Smooth muscle cell of the brain vasculature (primary cell): ENCODE results near the gene IFI30.
"Not testable (repeated sequence)": the region's sequence is repeated elsewhere in the genome, so short reads cannot be mapped to it uniquely, and the experiment has no call there.

Experiments used
- DNase-seq: peaks from one replicate; pipeline ENCODE4 v3.0.0-alpha.2; 2012; ENCODE audit warnings: low read depth, low spot score

IFI30 gene

DNA sequence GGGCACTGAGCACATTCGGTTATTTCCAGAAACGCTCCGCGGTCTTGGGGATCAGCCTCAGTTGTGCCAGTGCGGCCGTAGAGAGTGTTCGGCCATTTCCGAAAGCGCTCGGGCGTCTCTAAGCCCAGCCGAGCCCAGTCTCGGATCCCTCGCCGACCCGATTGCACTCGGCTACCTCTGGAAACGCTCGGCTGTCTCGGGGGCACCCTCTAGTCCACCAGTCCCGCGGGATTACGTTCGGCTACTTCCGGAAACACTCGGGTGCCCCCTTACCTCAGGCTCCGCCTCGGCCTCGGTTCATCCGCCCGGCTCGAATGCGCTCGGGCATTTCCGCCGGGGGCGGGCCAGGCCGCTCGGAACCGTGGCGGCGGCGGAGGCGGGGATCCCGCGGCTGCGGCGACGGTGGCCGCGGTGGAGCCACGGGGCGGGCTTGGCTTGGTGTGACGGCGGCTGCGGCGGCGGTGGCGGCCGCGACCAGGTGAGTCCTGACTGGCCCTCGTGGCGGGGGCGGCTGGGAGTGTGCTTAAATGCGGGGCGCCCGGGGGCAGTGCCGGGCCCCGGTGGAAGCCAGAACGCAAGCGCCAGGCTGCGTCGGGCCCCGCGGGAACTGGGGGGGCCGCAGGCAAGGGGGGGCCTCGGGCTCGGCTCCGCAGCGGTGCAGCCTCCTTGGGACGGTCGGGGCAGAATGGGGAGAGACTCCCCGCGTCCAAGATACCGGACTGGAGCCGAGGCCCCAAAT is 20.6 kb upstream of the IFI30 start, which contains the start of gene PIK3R2:
PIK3R2 (plus strand) TSS at position 347 of the 739 bp plus-strand sequence. CDS start 2,717 bp downstream, outside the sequence.
- peak; percentile 98 for DNase-seq

DNA sequence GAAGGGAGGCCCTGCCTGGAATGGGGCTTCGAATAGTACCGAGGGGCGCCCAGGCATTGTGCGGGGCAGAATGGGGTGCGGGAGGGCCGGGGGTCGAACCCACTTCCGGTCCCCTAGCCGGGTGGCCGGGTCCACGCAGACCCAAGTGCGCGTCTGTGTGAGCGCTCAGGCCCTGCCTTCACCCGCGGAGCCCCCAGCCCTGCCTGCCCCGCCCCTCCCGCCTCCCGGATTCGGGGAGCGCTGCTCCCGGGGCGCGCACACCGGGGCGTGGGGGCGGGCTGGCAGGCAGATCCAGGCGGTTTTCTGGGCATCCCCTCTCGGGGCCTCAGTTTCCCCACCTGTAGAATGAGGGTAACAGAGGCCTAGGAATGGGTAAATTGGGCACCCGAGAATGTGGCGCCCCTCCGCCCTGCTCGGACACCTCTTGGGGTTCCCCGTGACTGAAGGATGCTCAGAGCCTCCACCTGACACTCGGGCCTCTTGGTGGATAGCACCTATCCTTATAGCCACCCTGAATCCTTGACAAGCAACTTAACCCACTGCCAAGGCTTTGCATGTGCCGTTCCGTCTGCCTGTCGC is 20.0 kb upstream of the IFI30 start:
- no peak for DNase-seq

DNA sequence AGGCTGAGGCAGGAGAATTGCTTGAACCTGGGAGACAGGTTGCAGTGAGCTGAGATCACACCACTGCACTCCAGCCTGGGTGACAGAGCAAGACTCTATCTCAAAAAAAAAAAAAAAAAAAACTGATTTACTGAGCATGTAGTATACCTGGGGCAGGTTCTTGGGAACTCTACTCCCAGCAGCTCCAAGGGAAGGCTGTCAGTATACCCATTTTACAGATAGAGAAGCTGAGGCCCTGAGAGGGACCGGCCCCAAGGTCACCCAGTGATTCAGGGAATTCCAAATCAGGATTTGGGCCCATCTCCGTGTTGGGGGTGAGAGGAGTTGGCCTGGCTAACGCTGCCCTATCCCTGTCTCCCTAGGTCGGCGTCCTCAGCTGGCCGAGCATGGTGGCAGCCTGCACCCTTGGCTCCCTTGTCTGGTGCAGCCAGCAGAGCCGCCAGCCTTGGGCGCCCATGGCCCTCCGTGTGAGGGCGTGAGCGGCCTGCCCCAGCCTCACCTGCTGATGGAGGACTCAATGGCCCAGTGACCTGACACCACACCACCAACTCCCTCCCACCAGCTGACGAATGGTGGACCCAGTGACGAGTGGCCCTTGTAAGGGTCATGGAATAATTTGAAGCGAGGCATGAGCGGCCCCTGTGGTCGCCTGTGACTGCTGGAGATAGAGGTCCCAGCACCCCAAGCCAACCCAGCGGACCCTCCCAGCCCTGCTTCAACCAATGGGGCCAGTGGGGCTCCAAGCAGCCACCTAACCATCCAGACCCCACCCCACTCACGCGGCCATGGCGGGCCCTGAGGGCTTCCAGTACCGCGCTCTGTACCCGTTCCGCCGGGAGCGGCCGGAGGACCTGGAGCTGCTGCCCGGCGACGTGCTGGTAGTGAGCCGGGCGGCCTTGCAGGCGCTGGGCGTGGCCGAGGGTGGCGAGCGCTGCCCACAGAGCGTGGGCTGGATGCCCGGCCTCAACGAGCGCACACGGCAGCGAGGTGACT is 18.2 kb upstream of the IFI30 start:
- no peak for DNase-seq

DNA sequence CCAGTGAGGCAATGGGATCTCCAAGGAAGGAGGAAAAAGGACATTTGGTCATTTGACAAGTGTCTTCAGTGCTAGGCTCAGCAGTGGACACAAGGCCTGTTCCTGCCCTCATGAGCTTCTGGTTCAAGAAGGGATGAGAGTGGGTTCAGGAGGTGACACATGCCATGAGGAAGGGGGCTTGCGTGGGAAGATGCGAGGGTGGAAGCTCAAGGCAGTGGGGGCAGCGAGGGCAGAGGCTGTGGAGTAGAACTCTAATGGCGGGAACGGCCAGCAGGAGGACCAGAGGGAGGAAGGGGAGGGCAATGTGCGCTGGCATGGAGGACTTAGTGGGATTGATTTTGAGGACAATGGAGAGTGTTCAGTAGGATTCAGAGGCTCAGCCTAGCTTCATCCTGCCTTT is 17.3 kb upstream of the IFI30 start:
- DNase-seq: no peak

DNA sequence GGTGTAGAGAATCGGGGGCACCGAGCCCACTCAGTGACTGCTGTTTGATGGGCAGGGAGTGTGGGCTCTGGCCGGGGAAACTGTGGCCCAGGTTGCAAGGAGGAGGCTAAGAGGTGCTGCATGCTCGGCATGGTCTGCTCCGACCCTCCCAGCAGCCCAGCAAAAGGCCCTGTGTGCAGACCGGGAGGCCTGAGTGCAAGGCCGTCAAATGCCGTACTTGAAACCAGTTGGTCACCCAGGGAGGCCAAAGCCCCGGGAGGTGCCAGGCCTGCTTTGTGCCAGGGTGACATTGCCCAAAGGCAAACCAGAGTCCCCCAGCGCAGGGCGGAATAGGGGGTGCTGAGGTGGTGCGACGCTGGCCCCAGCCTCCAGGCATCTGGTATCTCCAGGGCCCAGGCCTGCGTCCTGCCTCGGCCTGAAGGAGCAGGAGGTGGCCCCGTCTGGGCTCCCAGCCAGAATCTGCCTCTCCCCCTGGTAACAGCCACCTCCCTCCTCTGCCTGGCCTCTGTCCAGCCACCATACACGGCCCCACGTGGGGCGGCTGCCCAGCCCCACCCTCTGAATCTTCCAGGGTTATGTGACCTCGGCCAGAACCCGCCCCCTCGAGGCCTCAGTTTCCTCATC is 16.7 kb upstream of the IFI30 start:
- DNase-seq: peak; percentile 70

DNA sequence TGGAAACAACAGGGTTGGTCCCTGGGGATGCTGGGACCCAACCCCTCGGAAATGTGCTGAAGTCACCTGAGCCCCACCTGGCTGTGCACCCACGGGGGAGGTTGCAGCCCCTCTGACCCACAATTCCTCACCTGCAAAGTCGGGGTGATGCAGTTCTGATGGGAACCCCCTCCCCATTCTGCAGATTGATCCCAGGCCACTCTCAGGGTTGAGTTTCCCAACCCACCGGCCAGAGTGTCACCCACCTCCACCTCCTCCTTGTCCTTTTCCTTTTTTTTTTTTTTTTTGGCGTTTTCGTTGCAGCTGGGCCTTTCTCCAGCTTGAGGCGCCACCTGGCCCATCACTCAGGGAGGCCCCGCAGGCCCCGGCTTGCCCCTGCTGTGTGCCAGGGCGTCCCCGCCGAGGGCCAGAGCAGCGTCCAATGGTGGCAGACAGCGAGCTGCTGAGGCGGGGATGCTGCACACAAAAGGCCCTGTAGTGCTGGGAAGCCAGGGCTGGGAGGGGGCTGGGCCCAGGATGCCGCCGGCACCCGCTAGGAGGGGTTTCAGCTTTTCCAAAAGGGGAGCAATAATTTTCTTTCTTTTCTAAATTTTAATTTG is 16.0 kb upstream of the IFI30 start:
- DNase-seq: no peak

DNA sequence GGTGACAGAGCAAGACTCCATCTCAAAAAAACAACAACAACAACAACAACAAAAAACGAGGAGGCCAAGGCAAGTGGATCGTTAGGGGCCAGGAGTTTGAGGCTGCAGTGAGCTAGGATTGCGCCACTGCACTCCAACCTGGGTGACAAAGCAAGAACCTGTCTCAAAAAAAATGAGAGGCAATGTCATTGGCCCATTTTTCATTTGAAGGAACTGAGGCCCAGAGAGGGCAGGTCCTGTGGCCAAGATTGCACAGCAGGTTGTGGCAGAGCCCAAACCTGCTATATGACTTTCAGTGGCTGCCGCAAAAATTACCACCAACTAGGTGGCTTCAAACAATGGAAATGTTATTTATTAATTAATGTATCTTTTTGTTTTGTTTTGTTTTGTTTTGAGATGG is 15.1 kb upstream of the IFI30 start:
- no peak for DNase-seq

DNA sequence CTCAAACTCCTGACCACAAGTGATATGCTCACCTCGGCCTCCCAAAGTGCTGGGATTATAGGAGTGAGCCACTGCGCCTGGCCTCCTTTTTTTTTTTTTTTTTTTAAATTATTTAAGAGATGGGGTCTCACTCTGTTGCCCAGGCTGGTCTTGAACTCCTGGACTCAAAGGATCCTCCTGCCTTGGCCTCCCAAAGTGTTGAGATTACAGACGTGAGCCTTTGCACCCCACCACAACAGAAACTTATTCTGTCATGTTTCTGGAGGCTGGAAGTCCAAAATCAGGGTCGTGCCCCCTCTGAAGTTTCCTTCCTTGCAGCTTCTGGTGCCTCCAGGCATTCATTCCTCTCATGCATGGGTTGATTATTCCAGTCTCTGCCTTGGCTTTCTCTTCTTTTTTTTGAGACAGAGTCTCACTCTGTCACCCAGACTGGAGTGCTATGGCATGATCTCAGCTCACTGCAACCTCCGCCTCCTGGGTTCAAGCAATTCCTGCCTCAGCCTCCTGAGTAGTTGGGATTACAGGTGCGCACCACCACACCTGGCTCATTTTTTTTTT is 14.5 kb upstream of the IFI30 start:
- DNase-seq: not testable (repeated sequence)

DNA sequence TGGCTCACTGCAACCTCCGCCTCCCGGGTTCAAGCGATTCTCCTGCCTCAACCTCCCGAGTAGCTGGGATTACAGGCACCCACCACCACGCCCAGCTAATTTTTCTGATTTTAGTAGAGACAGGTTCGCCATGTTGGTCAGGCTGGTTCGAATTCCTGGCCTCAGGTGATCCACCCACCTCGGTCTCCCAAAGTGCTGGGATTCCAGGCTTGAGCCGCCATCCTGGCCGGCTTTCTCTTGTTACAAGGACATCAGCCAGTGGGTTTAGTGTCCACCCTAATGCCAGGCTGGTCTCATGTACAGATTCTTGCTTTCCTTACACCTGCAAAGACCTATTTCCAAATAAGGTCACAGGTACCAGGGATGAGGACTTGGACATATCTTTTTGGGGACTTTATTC is 13.8 kb upstream of the IFI30 start:
- DNase-seq: no peak

DNA sequence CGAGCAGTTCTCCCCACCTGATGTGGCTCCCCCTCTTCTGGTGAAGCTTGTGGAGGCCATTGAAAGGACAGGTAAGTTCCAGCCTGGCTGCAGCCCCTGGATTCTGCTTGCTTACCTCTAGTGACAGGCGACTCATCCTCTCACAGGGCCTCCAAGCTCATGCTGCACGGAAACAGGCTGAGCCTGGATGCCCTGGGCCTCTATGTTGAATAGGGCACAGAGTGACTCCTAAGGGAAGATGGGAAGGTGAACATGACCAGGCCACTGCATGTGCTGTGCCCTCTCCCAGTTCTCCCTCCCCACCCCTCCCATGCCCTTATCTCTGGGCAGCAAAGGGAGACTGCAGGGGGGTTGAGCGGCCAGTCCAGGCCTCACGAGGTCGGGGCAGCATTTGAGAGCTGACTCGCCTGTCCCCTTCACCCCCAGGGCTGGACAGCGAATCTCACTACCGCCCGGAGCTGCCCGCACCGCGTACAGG is 13.1 kb upstream of the IFI30 start:
- no peak for DNase-seq

DNA sequence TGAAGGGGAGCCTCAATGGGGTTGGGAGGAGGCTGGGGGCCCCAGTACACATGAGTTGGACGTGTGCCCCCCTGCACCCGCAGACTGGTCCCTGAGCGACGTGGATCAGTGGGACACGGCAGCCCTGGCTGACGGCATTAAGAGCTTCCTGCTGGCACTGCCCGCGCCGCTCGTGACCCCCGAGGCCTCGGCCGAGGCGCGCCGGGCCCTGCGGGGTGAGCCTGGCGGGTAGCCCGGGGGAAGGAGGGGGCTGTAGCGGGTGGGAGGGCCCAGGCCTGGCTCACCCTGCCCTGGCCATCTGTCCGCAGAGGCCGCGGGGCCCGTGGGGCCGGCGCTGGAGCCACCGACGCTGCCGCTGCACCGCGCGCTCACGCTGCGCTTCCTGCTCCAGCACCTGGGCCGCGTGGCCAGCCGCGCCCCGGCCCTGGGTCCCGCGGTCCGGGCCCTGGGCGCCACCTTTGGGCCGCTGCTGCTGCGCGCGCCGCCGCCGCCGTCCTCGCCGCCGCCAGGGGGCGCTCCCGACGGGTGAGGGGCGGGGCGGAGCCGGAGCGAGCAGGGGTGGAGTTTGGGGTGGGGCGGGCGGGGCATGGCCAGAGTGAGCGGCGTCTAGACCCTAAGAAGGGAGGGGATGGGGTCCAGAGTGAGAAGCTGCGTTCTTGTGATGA is 12.5 kb upstream of the IFI30 start:
- no peak for DNase-seq

DNA sequence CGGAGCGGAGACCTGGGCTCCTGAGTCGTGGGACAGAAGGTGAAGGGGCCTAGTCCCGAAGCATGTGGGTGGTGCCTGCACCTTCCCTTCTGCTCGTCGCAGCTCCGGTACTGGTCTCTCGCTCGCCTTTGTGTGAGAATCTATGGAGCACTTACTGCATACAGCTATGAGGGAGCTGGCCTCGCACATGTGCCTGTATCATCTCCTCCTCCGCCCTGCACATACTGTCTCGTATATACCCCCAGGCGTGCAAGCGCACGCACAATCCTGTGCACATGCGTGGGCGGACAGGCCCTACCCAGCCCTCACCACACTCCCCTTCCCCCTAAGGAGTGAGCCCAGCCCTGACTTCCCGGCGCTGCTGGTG is 12.0 kb upstream of the IFI30 start:
- DNase-seq: no peak

DNA sequence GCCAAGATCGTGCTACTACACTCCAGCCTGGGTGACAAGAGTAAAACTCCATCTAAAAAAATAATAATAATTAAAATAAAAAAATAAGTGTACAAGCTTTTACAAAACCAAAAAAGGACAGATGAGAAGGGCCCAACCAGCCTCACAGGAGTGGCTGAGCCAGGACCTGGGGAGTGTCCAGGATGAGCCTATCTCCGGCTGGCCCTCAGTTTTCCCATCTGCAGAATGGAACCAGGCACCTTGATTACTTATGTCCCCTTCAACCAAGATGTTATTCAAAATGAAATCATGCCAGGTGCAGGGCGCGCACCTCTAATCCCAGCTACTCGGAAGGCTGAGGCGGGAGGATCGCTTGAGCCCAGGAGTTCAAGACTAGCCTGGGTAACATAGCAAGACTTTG is 9.5 kb upstream of the IFI30 start:
- DNase-seq: no peak

DNA sequence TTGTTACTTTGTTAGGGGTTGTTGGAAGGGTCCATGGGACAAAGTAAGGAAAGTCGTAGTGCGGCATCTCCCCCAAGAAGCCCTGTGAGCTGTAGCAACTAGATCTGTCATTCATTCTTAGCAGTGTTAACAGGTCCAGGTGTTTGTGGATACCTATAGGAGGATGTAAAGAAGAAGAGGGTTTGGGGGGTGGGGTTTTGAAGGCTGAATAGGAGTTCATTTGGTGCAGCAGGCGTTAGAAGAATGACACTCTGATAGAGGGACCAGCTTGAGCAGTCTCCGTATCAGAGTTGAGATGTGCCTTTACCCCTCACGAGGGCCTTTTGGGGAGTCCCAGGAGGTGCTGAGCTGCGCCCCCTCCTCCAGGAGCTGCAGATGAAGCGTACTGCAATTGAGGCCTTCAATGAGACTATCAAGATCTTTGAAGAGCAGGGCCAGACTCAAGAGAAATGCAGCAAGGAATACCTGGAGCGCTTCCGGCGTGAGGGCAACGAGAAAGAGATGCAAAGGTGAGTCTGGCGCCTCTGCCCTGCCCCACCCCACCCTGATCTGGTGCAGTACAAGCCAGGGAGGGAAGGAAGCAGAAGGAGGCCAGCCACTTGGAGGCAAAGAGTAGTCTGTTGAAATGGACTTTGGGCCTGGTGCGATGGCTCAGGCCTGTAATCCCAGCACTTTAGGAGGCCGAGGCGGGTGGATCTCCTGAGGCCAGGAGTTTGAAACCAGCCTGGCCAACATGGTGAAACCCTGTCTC is 7.6 kb upstream of the IFI30 start:
- DNase-seq: no peak

DNA sequence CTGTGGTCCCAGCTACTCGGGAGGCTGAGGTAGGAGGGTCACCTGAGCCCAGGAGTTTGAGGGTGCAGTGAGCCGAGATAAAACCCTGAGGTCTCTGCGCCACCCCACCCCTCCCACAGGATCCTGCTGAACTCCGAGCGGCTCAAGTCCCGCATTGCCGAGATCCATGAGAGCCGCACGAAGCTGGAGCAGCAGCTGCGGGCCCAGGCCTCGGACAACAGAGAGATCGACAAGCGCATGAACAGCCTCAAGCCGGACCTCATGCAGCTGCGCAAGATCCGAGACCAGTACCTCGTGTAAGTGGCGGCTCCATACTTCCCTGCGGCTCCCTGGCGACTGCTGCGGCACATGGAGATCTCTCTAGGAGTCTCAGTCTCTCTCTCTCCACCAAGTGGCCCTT is 6.6 kb upstream of the IFI30 start:
- DNase-seq: no peak

DNA sequence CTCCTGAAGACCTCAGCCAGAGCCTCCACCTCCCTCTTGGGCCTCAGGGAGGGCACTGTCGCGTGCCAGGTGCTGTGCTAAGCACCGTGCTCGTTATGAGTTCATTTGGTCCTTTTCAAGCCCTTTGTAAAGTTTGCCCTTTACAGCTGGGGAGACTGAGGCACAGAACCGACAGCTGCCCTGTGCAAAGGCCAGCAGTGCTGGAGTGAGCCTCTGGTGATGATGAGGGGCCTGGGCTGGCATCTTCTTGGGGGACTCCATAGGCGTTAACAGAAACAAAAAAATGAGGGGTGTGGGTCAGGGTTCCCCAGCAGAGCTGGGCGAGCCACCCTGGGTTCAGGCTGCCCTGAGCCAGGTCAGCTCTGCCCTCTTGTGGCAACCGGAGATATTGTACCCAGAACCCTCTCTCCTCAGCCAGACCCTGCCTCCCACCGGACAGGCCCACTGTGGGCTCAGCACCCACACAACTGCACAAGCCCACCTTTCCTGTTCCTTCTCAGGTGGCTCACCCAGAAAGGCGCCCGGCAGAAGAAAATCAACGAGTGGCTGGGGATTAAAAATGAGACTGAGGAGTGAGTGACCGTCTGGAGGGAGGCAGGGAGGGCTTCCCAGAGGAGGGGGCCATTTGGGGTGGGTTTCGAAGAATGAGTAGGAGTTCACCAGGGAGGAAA is 5.5 kb upstream of the IFI30 start:
- no peak for DNase-seq

DNA sequence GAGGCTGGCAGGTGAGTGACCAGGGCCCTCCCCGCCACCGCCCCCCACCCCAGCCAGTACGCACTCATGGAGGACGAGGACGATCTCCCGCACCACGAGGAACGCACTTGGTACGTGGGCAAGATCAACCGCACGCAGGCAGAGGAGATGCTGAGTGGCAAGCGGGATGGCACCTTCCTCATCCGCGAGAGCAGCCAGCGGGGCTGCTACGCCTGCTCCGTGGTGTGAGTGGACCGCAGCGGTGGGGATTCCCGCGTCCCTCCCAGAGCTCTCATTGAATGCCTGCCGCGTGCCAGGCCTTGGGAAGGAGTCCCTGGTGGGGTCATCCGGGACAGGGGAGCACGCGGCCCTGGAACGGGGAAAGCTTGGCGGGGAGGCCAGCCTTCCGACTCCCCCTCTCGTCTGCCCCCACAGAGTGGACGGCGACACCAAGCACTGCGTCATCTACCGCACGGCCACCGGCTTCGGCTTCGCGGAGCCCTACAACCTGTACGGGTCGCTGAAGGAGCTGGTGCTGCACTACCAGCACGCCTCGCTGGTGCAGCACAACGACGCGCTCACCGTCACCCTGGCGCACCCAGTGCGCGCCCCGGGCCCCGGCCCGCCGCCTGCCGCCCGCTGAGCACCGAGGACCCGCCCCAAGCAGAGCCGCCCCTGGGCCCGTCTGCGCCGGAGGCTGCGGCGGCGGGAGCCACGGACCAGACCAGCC is 4.8 kb upstream of the IFI30 start:
- DNase-seq: no peak

DNA sequence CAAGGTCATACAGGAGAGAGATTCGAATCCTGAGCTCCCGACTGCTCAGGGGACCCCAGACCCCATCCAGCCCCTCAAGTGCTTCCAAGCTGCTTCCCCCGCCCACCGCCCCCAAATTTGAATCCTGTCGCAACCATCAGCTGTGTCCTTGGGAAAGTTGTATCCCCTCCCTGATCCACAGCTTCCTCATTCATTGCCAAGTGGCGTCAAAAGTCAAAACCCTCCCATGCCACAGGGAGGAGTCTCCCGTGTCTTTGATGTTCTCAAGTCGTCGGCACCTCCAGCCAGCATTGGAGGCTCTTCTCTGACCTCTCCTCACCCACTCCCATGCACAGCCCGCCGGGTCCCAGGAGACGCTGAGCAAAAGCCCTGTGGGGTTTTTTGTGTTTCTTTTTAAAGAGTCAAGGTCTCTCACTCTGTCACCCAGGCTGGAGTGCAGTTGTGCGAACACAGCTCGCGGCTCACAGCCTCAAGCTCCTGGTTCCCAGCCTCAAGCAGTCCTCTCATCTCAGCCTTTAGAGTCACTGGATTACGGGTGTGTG is 2.8 kb upstream of the IFI30 start:
- DNase-seq: no peak
